HG02970 (cell line): Measurements from ENCODE around the gene CCDC106.

Source experiments
- ATAC-seq: cut with Tn5 transposase; IDR thresholded peaks from one replicate; pipeline ENCODE4 v1.9.1; 2021; ENCODE audit warnings: mild to moderate bottlenecking, moderate library complexity, moderate number of reproducible peaks; ENCODE audit not compliant: unreplicated experiment, low FRiP score

Gene CCDC106

GRCh38 chr19:55649268-55650125, 1.5 kb downstream of the CCDC106 start:
- no peak for ATAC-seq

- ATAC-seq, result no peak
These were observed 2.1 kb downstream of the CCDC106 start for GRCh38 chr19:55650126-55650557.

GRCh38 chr19:55650602-55651230, 2.7 kb downstream of the CCDC106 start:
- ATAC-seq, result no peak

- no peak for ATAC-seq
These were observed 3.2 kb downstream of the CCDC106 start for GRCh38 chr19:55651236-55651635.

- no peak for ATAC-seq
These were observed 4.5 kb downstream of the CCDC106 start for GRCh38 chr19:55652311-55653128.

GRCh38 chr19:55653651-55654322, 5.8 kb downstream of the CCDC106 start:
- peak; percentile 40 for ATAC-seq

GRCh38 chr19:55654323-55654867, 6.4 kb downstream of the CCDC106 start:
- ATAC-seq, result peak; percentile 56

- ATAC-seq, result peak; percentile 34
These were observed 7.0 kb downstream of the CCDC106 start, which contains the start of gene U2AF2 for GRCh38 chr19:55654868-55655647. U2AF2 (plus strand) TSS chr19:55655035; CDS start chr19:55655105, 70 bp downstream.

GRCh38 chr19:55655648-55656040, 7.6 kb downstream of the CCDC106 start:
- ATAC-seq, result no peak

GRCh38 chr19:55656552-55656951, 8.5 kb downstream of the CCDC106 start:
- no peak for ATAC-seq

GRCh38 chr19:55656988-55657747, 9.2 kb downstream of the CCDC106 start:
- ATAC-seq, result no peak

- no peak for ATAC-seq
These were observed 10.9 kb downstream of the CCDC106 start for GRCh38 chr19:55658846-55659459.

- no peak for ATAC-seq
These were observed 11.8 kb downstream of the CCDC106 start for GRCh38 chr19:55659822-55660221.

- no peak for ATAC-seq
These were observed 12.4 kb downstream of the CCDC106 start for GRCh38 chr19:55660404-55660803.

GRCh38 chr19:55660991-55661390, 13.0 kb downstream of the CCDC106 start:
- no peak for ATAC-seq

- ATAC-seq, result no peak
These were observed 13.8 kb downstream of the CCDC106 start for GRCh38 chr19:55661826-55662225.

GRCh38 chr19:55663846-55664536, 16.0 kb downstream of the CCDC106 start:
- no peak for ATAC-seq
